ENCODE results near the gene GALNT9. TPM values are rescaled to one million over a fixed set of nuclear protein-coding genes. Genes with fewer than 3 reads are reported as not detected.

The GALNT9 gene
- total and polyA plus RNA-seq, 8 donors = 0.17 to 5.0 (median 2.8) TPM; not detected in 1

GRCh38 chr12:132357623-132358186 lies 28.3 kb upstream of the GALNT9 start:
- no peak overlapping the region for H3K27ac ChIP-seq
- H3K27me3 ChIP-seq = peaks cover 0 to 42% of the 10 kb centered on the region in 2 donors
- intact Hi-C loops (cut with DNase I) = no loop called here
- no peak for TF ChIP-seq CTCF (IDR thresholded peaks at IDR 0.05)
- H3K9me3 ChIP-seq = peaks cover 0 to 6% of the 10 kb centered on the region in 2 donors
- ATAC-seq (no peak), DNase-seq (peak in 1 of 4 donors; percentile 71)
- no peaks in the 10 kb centered on the region for H3K36me3 ChIP-seq
- H3K4me1 ChIP-seq = no peaks in the 10 kb centered on the region
- H3K4me3 ChIP-seq = no peak overlapping the region

DNA sequence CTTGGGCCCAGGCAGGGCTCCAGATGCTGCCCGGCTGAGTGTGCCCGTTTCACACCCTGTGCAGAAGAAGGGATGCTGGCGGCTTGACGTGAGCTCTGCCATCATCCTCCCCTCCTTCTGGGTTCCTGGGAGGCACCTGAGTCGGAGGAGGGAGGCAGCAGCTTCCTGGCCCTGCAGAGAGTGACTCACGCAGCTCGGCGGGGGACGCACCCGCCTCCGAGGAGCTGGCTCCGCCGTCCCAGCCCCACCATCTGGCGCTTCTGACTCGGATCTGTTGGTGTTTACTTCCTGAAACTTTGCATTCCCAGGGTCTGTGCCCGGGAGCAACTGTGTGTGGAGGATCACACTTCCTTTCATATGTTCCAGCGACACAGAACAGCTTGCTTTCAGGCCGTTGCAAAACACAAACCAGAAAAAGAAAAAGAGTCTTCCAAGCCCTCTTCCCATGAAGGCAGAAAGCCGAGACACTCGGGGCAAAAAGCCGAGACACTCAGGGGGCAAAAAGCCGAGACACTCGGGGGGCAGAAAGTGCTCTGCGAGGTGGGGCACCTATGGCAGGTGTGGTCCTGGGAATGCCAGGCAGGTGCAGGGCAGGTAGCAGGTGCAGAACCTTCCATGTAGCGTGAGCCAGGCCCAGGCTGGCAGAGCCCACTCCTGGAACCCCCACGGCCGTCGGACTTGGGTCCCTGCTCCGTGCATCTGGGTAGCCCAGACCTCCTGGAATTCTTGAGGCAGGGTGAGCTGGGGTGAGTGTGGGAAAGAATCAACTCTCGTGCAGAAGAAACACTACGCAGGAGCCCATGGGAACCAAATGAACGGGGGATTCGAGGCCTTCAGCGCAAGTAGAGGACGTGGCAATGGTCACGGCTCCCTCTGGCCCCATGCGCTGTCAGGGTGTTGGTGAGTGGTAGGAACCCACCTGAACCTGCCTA lies 27.6 kb upstream of the GALNT9 start:
- TF ChIP-seq CTCF (IDR thresholded peaks at IDR 0.05) = no peak
- no peak overlapping the region for H3K27ac ChIP-seq
- peak in 3 of 4 donors; percentile 61 to 89 (median 74) for DNase-seq
- H3K36me3 ChIP-seq = no peaks in the 10 kb centered on the region
- peak; percentile 74 for ATAC-seq
- no peaks in the 10 kb centered on the region for H3K4me1 ChIP-seq
- H3K27me3 ChIP-seq = peaks cover 0 to 50% of the 10 kb centered on the region in 2 donors
- H3K9me3 ChIP-seq = peaks cover 0 to 6% of the 10 kb centered on the region in 2 donors
- H3K4me3 ChIP-seq = no peak overlapping the region
- intact Hi-C loops (cut with DNase I) = no loop called here

DNA sequence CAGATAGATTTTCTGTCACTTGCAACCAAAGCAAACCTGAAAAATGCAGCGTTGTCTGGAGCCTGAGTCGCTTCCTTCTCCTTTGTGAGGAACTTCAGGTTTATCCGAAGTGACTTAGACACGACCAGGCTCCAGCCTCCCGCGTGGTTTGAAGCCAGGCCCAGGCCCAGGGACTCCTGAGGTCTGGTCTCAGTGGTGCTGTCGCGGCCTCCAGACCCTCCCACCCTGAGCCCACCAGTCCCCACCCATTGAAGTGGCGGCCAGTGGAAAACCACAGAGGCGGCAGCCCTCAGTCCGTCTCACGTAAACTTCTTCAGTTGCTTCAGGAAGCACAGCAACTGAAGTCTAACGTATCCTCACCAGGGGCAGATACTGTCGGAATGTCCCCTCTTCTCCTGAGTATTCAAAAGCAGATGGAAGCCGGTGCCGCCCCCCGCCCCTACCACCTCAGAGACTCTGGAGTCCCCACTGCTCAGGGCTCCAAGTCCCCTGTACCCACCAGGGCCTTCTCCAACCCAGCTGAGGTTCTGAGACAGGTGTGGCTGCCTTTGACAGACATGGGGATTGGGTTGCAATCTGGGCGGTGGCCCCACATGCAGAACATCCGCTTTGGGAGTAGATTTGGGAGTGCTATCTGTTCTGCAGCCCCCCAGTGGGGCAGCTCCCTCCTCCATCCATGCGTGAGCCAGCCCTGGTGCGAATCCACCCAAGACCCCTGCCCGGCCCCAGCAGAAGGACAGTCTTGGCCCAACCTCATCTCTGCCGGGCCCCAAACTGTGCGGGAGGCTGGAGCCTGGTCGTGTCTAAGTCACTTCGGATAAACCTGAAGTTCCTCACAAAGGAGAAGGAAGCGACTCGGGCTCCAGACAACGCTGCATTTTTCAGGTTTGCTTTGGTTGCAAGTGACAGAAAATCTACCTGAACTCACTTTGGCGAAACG lies 26.6 kb upstream of the GALNT9 start:
- peaks cover 0 to 6% of the 10 kb centered on the region in 2 donors for H3K9me3 ChIP-seq
- H3K4me1 ChIP-seq = no peaks in the 10 kb centered on the region
- H3K4me3 ChIP-seq = no peak overlapping the region
- intact Hi-C loops (cut with DNase I) = no loop called here
- no peak for TF ChIP-seq CTCF (IDR thresholded peaks at IDR 0.05)
- ATAC-seq = no peak
- H3K27ac ChIP-seq = no peak overlapping the region
- peaks cover 0 to 58% of the 10 kb centered on the region in 2 donors for H3K27me3 ChIP-seq
- peak in 1 of 4 donors; percentile 63 for DNase-seq
- H3K36me3 ChIP-seq = no peaks in the 10 kb centered on the region

- peak in 1 of 4 donors; percentile 73 for DNase-seq
- Histone ChIP-seq H3K4me3 (no peak overlapping the region), H3K9me3 (peaks cover 0 to 6% of the 10 kb centered on the region in 2 donors), H3K36me3 (no peaks in the 10 kb centered on the region), H3K27me3 (peaks cover 0 to 58% of the 10 kb centered on the region in 2 donors), H3K4me1 (no peaks in the 10 kb centered on the region), H3K27ac (no peak overlapping the region)
- TF ChIP-seq CTCF (IDR thresholded peaks at IDR 0.05) = no peak
- intact Hi-C loops (cut with DNase I) = no loop called here
- no peak for ATAC-seq
Observed at GRCh38 chr12:132354982-132355680, 25.7 kb upstream of the GALNT9 start.

All from left lung (tissue), 10 donors.